ENCODE results near the gene KHNYN. TPM values are rescaled to one million over a fixed set of nuclear protein-coding genes. Genes with fewer than 3 reads are reported as not detected.

Gene KHNYN
- total RNA-seq, 1 experiment from 2014 or later, result 33.2 TPM

DNA sequence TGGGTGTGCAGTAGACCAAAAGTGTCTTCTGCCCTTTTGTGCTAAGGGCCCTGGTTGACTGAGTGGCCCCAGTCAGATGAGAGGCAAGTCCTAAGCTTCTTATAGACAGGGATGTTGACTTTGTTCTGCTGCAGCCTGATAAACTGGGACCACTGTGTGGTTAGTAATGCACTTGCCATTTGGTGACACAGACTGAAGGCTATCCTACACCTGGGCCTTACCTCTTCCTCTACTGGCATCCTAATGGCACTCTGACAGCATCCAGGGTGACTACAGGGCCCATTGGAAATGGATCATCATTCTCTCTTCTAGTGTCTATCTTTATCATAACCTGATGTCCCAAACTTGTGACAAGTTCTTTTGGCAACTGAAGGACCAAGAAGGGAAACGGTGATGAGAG lies 9.5 kb downstream of the KHNYN start:
- POLR2A ChIA-PET, result no interaction called here
- CTCF ChIA-PET, result interaction anchor here (0.6 to 3.6 kb wide), 2 partner anchors 8 to 88 kb away, joined by 3 to 60 read pairs; partner anchors contain the start of genes CBLN3 and KHNYN
- no peak overlapping the region for H3K4me3 Mint-ChIP-seq
- ATAC-seq (no peak), DNase-seq (ENCODE audit: low spot score) (no peak)
- H3K27me3 Mint-ChIP-seq (ENCODE audit: low read depth), result no peaks in the 10 kb centered on the region
- H3K4me1 Mint-ChIP-seq, result peaks cover 10% of the 10 kb centered on the region
- H3K36me3 Mint-ChIP-seq, result peaks cover 28% of the 10 kb centered on the region
- H3K27ac Mint-ChIP-seq, result no peak overlapping the region
- TF ChIP-seq ZBTB43 (CRISPR knock-in tag; IDR thresholded peaks at IDR 0.05), result no peak
- no peak for TF ChIP-seq MYBL2 (CRISPR knock-in tag; IDR thresholded peaks at IDR 0.05)
- no peak for TF ChIP-seq GRHL2 (CRISPR knock-in tag; IDR thresholded peaks at IDR 0.05; ENCODE audit: insufficient replicate concordance, severe bottlenecking)
- no peak for TF ChIP-seq KAT7 (CRISPR knock-in tag; IDR thresholded peaks at IDR 0.05; ENCODE audit: borderline replicate concordance)
- no peak for TF ChIP-seq ZNF423 (CRISPR knock-in tag; IDR thresholded peaks at IDR 0.05)
- TF ChIP-seq CREB1 (CRISPR knock-in tag; IDR thresholded peaks at IDR 0.05), result no peak
- TF ChIP-seq SMAD4 (CRISPR knock-in tag; IDR thresholded peaks at IDR 0.05), result no peak
- no peak for TF ChIP-seq TEAD1 (CRISPR knock-in tag; IDR thresholded peaks at IDR 0.05)
- TF ChIP-seq, protein P1, sequence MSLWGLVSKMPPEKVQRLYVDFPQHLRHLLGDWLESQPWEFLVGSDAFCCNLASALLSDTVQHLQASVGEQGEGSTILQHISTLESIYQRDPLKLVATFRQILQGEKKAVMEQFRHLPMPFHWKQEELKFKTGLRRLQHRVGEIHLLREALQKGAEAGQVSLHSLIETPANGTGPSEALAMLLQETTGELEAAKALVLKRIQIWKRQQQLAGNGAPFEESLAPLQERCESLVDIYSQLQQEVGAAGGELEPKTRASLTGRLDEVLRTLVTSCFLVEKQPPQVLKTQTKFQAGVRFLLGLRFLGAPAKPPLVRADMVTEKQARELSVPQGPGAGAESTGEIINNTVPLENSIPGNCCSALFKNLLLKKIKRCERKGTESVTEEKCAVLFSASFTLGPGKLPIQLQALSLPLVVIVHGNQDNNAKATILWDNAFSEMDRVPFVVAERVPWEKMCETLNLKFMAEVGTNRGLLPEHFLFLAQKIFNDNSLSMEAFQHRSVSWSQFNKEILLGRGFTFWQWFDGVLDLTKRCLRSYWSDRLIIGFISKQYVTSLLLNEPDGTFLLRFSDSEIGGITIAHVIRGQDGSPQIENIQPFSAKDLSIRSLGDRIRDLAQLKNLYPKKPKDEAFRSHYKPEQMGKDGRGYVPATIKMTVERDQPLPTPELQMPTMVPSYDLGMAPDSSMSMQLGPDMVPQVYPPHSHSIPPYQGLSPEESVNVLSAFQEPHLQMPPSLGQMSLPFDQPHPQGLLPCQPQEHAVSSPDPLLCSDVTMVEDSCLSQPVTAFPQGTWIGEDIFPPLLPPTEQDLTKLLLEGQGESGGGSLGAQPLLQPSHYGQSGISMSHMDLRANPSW (CRISPR knock-in tag; conservative IDR thresholded peaks at IDR 0.05; ENCODE audit: low read depth), result no peak
- TF ChIP-seq ZNF317 (CRISPR knock-in tag; IDR thresholded peaks at IDR 0.05; ENCODE audit: borderline replicate concordance, low read depth), result no peak
- TF ChIP-seq ZNF396 (CRISPR knock-in tag; IDR thresholded peaks at IDR 0.05; ENCODE audit: borderline replicate concordance), result no peak
- no peak for TF ChIP-seq ETV6 (CRISPR knock-in tag; IDR thresholded peaks at IDR 0.05)
- H3K9me3 Mint-ChIP-seq, result peaks cover 2% of the 10 kb centered on the region; the same call in 1 of the 2 replicates

- Mint-ChIP-seq H3K9me3 (peaks cover 3% of the 10 kb centered on the region; the same call in 1 of the 2 replicates), H3K27ac (no peak overlapping the region), H3K4me1 (peaks cover 10% of the 10 kb centered on the region), H3K4me3 (no peak overlapping the region), H3K36me3 (peaks cover 28% of the 10 kb centered on the region), H3K27me3 (ENCODE audit: low read depth) (no peaks in the 10 kb centered on the region)
- ChIA-PET POLR2A (no interaction called here), CTCF (interaction anchor here (3.6 kb wide), 1 partner anchor 9 kb away, joined by 60 read pairs; the partner anchor contains the start of genes CBLN3 and KHNYN)
- TF ChIP-seq ETV6 (CRISPR knock-in tag; IDR thresholded peaks at IDR 0.05) (no peak), ZNF317 (CRISPR knock-in tag; IDR thresholded peaks at IDR 0.05; ENCODE audit: borderline replicate concordance, low read depth) (no peak), ATF1 (CRISPR knock-in tag; IDR thresholded peaks at IDR 0.05) (no peak), PRRX2 (CRISPR knock-in tag; IDR thresholded peaks at IDR 0.05) (no peak), GABPB1 (CRISPR knock-in tag; IDR thresholded peaks at IDR 0.05) (no peak), TEAD1 (CRISPR knock-in tag; IDR thresholded peaks at IDR 0.05) (no peak), MAX (CRISPR knock-in tag; IDR thresholded peaks at IDR 0.05) (no peak)
- DNase-seq (ENCODE audit: low spot score) (no peak), ATAC-seq (no peak)
These were observed 10.3 kb downstream of the KHNYN start for GRCh38 chr14:24439830-24440605.

All from WTC11 (cell line).